Fibroblast of upper back skin (primary cell): ENCODE data around the gene PRAMEF11.
"Not testable (repeated sequence)": the region's sequence is repeated elsewhere in the genome, so short reads cannot be mapped to it uniquely, and the experiment has no call there.

Experiments
- DNase-seq: peaks from one replicate; pipeline ENCODE4 v3.0.0-alpha.2; 2013

PRAMEF11 gene

DNA sequence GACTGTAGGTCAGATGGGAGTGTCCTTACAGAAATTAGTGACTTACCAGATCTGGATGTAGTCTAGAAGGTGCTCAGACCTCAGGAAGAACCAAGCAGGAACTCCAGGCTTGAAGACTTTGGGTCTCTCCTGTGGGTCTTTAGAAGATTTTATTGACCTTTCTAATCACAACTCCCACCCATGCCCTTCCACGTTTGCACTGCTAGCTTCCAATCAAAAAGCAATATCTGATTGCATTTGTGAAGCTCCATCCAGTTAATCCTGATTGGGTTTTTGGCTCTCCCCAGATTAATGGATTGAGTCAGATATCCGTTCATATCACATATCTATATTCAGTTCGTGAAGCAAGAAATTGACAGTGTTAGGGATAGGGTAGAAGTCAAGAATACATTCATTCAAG is at the start of gene PRAMEF11:
TSS of gene PRAMEF11 (minus strand) at position 101 of the 400 bp plus-strand sequence. CDS start 2,621 bp downstream, outside the sequence.
- DNase-seq, result not testable (repeated sequence)

DNA sequence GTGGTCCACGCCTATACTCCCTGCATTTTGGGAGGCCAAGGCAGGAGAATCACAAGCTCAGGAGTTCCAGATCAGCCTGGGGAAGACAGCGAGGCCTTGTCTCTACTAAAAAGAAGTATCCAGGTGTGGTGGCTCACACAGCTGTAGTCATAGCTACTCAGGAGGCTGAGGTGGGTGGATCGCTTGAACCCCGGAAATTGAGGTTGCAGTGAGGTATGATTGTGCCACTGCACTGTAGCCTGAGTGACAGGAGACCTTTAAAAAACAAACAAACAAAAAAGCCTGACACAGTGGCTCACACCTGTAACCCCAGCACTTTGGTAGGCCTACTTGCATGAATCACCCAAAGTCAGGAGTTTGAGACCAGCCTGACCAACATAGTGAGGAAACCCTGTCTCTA is 47.2 kb upstream of the PRAMEF11 start:
- DNase-seq, result not testable (repeated sequence)

DNA sequence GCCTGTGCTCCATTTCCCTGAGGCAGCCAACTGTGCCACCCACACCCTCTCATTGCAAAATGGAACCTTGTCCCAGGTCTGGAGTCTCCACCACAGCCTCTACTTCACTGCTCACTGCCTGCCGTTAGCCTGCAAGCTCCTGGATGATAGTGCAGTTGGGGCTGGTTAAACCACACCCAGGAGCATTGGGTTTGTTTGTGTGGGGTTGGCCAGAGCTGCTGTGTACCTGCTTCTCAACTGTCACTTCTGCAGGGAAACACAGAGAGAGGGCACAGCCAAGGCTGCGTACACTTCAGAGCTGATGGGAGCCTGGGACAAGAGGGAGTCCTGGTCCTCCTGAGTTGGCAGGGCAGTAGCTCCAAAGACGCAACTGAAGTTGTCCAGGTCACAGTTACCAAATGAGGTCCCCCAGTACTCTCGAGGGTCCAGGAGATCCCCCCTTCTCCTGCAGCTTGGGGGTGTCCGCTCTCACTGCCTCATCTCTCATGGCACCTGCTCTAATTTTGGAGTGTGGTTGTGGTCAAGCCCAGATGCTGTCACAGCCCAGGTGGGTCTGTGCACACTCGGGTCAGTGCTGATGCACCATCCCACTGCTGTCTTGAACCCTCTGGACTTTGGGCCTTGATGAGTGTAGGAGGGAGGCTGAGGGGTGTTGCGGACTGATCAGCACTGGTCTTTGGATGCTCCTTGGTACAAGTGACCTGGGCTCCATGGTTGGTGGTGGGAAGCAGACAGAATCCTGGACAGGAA is 32.1 kb upstream of the PRAMEF11 start:
- DNase-seq, result not testable (repeated sequence)

DNA sequence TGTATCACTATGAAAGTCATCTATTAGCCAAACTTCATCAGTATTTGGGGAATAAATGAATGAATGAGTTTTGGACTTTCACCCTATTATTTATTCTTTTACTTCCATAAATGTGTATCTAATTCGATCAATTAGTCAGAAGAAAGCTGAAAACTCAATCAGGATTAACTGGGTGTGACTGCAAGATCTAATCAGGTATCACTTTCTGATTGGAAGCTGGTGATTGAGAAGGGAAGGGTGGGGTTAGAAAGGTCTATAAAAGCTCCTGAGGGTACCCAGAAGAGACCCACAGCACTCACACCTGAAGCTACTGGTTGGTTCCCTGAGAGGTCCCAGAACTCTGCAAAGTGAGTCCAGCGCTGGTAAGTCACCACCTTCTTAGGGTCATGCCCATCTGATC is 25.6 kb upstream of the PRAMEF11 start, which contains the start of gene PRAMEF2:
TSS of gene PRAMEF2 (plus strand) at position 301 of the 400 bp plus-strand sequence. CDS start 1,924 bp downstream, outside the sequence.
- not testable (repeated sequence) for DNase-seq

DNA sequence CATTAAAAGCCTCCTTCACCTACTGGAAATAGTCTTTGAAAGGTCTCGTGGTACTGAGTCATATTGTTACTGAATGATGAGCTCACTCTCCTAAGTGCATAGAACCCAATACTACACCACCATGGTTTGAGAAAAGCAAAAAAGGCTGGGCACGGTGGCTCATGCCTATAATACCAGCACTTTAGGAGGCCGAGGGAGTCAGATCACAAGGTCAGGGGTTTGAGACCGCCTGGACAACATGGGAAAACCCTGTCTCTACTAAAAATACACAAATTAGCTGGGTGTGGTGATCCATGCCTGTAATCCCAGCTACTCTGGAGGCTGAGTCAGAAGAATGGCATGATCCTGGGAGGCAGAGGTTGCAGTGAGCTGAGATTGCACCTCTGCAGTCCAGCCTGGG is 20.6 kb upstream of the PRAMEF11 start:
- no peak for DNase-seq

DNA sequence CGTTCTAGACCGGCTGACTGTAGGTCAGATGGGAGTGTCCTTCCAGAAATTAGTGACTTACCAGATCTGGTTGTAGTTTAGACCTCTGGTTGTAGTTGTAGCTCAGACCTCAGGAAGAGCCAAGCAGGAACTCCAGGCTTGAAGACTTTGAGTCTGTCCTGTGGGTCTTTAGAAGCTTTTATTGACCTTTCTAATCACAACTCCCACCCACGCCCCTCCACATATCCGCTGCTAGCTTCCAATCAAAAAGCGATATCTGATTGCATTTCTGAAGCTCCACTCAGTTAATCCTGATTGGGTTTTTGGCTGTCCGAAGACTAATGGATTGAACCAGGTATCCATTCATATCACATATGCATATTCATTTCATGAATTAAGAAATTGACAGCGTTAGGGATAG is 17.4 kb upstream of the PRAMEF11 start, which contains the start of gene HNRNPCL1:
TSS of gene HNRNPCL1 (minus strand) at position 101 of the 400 bp plus-strand sequence. CDS start 431 bp downstream, outside the sequence.
- DNase-seq, result not testable (repeated sequence)

DNA sequence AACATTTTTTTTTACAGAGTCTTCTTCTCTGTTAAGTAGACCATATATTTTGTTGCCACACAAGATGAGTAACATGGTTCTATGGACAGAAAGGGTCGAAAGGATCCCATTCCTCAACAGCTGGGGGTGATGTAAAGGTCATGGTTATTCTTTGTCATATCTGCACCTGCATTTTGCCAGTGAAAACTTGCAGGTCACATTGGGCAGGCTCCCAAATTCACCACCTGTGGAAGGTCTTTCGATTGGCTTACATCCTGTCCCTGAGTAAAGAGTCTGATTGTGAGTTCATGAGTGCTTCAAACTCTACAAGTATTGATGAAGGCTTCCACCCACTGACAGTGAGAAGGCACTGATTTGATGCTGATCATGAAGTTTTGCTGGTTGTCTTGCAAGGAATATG is 2.0 kb upstream of the PRAMEF11 start:
- DNase-seq, result not testable (repeated sequence)

DNA sequence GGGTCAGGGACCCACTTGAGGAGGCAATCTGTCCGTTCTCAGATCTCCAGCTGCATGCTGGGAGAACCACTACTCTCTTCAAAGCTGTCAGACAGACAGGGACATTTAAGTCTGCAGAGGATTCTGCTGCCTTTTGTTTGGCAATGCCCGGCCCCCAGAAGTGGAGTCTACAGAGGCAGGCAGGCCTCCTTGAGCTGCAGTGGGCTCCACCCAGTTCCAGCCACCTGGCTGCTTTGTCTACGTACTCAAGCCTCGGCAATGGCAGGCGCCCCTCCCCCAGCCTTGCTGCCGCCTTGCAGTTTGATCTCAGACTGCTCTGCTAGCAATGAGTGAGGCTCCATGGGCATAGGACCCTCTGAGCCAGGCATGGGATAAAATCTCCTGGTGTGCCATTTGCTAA is 12.1 kb downstream of the PRAMEF11 start:
- not testable (repeated sequence) for DNase-seq

DNA sequence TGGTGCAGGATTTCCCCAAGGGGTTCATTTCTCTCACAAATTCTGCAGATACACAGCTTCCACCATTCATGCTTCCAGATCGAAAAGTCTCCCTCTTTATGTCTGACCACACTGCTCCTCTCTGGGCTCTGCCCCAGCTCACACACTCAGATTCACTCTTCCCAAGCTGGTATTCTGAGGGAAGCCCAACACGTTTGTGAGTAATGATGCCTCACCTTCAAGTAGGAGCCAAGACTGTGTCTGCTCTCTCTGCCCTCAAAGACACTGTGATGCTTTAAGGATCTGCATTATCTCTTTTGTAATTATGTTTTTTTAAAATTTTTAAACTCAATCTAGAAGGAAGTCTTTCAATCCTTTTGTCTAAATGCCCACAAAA is 19.8 kb downstream of the PRAMEF11 start:
- DNase-seq, result peak; percentile 19

DNA sequence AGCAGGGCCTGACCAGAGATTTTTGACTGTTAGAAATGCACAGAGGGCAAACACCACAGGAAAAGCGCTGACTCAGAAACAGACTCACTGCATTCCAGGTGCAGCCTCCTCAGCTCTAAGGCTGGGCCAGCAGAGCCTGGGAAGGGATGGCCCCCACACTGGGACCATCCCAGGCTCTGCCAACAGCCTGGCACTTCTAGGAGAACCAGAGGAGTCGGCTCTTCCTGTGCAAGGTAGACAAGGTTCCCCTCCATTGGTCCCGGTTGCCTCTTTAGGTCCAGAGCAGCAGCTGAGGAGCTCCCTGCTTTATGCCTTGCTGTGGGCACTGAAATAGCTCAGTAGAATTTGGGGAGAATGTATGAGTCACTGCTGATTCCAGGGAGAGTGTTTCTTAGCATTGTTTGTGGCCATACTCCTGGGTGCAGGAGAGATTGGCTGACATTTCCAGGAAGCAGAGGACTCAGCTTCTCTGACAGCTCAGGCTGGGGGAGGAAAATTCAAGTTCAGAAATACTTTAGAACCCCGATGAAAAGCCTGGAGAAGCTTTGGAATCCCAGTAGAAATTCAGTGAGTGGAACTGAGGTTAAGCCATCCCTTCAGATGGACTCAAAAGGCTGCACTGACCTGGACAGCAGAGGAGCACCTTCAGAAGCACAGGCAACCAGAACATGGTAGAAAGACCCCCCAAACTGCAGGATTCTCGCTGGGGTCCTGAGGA is 20.4 kb downstream of the PRAMEF11 start:
- DNase-seq, result peak; percentile 73

DNA sequence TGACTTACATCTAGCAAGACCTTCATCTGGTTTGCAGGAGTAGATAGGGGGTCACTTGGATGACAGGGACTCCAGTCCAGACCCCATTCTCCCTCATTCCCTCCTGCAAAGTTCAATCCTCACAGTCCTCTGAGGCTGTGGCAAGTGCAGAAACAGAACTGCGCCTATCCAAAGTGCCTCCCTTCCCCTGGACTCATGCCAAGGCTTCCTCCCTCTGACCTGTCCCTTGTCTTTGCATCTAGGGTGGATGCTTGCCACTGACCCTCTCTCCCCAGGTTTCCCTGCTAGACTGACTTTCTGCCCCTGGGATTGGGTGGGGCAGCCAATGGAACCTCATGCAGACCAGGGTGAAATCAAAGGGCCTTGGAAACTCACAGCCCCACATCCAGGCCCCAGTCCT is 21.3 kb downstream of the PRAMEF11 start:
- no peak for DNase-seq

DNA sequence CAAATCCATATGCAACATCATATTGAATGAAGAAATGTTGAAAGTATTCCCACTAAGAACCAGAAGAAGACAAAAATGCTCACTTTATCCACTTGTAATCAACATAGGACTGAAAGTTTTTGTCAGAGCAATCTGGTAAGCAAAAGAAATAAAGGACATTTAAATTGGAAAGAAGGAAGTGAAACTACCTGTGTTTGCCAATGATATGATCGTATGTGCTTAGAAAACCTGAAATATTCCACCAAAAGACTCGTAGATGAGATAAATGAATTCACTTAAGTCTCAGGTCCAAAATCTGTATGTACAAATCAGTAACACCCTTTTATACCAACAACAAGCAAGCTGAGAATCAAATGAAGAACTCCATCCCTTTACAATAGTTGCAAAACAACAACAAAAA is 31.5 kb downstream of the PRAMEF11 start:
- no peak for DNase-seq

DNA sequence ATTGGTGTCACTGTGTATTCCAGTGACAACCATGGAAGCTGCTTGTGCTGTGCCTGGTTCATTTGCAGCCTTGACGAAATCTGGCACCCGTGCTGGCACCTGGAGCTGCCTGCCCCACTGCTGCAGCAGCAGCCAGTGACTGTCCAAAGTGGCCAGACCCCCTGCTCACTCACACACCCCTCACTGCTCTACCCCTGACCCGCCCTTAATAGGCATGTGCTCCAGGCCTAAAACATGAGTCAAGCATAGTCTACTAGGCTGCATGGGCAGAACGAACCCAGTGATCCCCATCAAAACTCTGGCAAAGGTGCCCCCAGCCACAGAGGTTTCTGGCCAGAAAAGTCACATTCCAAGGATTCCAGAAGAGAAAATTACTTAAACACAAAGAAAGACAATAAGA is 32.3 kb downstream of the PRAMEF11 start:
- DNase-seq, result no peak

DNA sequence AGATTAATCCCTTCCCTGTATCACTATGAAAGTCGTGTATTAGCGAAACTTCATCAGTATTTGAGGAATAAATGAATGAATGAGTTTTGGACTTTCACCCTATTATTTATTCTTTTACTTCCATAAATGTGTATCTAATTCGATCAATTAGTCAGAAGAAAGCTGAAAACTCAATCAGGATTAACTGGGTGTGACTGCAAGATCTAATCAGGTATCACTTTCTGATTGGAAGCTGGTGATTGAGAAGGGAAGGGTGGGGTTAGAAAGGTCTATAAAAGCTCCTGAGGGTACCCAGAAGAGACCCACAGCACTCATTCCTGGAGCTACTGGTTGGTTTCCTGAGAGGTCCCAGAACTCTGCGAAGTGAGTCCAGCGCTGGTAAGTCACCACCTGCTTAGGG is 40.1 kb downstream of the PRAMEF11 start, which contains the start of gene PRAMEF1:
TSS of gene PRAMEF1 (plus strand) at position 301 of the 400 bp plus-strand sequence. CDS start 1,831 bp downstream, outside the sequence.
- not testable (repeated sequence) for DNase-seq

DNA sequence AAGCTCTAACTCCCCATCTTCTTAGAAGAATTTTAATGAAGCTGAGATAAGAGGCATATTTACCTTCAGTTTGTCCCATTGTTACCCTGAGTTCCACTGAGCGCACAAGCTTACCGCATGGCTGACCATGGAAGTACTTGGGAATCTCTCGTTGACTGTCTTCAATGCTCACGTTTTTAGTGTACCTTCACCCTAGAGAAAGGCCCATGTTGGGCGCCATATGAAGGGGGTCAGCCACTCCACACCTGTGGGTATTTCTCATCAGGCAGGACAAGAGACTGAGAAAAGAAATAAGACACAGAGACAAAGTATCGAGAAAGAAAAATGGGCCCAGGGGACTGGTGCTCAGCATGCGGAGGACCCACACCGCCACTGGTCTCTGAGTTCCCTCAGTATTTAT is 46.5 kb downstream of the PRAMEF11 start:
- not testable (repeated sequence) for DNase-seq

DNA sequence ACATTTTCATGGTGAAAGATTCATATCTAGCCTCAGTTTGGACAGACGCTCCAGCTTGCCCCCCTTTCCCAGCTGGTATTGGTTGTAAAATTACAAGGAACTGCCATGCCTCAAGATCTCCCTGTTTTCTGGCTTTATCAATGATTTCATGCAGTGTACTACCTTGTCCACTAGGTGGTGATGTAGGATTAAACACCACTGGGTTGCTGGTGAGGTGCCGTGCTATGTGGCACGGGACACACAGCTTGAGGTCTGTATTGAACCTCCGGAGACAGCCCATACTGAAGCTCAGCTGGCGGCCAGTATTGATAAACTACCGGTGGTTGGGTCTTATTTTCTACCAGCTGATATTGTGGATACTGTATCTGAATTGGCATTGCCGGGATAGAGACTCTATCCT is 47.4 kb downstream of the PRAMEF11 start:
- not testable (repeated sequence) for DNase-seq

DNA sequence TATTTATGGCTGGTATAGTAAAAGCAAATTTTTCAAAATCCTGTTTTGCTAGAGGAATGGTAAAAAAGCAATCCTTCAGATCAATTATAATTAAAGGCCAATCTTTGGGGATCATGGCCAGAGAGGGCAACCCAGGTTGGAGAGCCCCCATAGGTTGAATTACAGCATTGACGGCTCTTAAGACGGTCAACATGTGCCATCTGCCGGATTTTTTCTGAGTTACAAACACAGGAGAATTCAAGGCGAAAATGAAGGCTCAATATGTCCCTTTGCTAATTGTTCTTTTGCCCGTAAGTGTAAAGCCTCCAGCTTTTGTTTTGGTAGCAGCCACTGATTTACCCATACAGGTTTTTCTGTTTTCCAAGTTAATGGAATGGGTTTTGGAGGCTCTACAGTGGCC is 49.7 kb downstream of the PRAMEF11 start:
- not testable (repeated sequence) for DNase-seq

DNA sequence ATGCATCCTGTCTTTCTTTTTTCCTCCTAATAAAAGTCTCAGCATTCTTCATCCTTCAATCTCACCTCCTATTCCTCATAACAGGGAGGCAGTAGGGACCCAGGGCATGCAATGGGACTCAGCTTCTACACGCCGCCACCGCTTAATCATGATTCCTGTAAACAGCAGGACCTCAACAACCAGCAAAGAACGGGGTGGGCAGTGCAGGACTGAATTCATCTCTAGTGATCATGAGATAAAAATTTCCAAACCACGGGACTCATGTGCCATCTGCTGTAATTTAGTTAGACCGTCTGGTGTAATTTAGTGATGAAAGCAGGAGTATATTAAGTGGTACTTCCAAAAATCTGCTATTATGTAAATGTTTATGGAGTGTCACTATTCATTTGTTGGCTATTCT is 52.3 kb downstream of the PRAMEF11 start:
- DNase-seq, result no peak

DNA sequence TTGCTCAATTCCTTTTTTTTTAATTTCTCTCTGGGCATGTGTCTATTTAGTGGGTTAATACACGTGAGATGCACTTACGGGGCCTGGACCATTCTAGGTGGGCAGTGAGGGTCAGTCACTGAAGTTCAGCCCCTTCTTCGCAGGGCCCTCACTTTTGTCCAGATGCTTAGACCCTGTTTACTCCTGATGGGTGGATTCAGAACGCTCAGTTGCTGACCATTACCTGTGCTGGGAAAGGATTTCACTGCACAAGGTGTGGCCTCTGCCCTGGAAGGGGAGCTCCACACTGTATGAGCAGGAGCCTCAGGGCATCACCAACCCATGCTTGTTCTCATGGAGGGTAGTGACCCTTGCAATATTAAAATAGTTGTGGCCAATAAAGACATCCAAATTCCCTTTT is 53.1 kb downstream of the PRAMEF11 start:
- DNase-seq, result no peak

DNA sequence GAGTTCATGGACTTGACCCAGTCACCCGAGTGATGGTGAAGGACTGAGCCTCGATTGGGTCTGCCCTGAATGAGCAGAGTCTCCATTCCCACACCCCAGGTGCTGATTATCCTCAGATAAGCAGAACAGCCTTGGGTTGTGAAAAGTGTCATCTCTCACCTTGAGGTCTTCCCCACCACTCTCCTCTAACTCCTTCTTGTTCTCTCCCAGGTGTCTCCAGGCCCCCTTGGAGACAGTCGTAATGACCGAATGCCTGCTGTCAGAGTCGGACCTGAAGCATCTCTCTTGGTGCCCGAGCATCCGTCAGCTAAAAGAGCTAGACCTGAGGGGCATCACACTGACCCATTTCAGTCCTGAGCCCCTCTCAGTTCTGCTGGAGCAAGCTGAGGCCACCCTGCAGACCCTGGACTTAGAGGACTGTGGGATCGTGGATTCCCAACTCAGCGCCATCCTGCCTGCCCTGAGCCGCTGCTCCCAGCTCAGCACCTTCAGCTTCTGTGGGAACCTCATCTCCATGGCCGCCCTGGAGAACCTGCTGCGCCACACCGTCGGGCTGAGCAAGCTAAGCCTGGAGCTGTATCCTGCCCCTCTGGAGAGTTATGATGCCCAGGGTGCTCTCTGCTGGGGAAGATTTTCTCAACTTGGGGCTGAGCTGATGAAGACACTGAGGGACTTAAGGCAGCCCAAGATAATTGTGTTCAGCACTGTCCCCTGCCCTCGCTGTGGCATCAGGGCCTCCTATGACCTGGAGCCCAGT is 54.2 kb downstream of the PRAMEF11 start:
- DNase-seq, result no peak

DNA sequence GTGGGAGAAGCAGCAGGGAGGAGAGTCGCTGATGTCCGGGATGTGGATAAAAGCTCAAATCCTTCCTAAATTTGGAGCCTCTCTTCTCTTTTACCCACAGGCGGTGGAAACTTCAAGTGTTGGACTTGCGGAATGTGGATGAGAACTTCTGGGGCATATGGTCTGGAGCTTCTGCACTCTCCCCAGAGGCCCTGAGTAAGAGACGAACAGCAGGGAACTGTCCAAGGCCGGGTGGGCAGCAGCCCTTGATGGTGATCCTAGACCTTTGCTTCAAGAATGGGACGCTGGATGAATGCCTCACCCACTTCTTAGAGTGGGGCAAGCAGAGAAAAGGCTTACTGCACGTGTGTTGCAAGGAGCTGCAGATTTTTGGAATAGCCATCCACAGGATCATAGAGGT is 55.8 kb downstream of the PRAMEF11 start:
- no peak for DNase-seq

DNA sequence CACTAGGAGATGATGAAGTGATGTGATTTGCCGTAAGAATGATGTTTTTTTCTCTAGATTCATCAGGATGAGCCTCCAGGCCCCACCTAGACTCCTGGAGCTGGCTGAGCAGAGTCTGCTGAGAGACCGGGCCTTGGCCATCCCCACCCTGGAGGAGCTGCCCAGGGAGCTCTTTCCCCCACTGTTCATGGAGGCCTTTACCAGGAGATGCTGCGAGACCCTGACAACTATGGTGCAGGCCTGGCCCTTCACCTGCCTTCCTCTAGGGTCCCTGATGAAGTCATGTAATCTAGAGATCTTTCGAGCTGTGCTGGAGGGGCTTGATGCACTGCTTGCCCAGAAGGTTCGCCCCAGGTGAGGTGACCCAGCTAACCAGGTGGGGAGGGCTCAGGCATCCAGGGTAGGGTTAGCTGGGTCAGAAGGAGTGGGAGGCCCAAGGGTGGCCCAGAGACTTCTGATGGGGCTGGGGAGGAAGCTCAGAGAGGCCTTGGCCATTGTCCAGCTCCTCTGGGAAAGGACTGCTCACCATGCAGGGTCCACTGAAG is 56.3 kb downstream of the PRAMEF11 start:
- DNase-seq, result no peak
